AG08395 (cell line): ENCODE measurements around the gene EIF1.
A peak's percentile ranks its signal among the peaks of the same experiment; 100 is the strongest.

Experiments
- DNase-seq: peaks from one replicate; pipeline ENCODE4 v3.0.0; 2012; ENCODE audit warnings: mixed read lengths, low spot score

EIF1 gene

GRCh38 chr17:41702712-41703111, 14.0 kb downstream of the EIF1 start:
- no peak for DNase-seq

- peak; percentile 71 for DNase-seq
Measured at GRCh38 chr17:41705271-41705991, 16.7 kb downstream of the EIF1 start.

- no peak for DNase-seq
Measured at GRCh38 chr17:41707803-41708669, 19.4 kb downstream of the EIF1 start.

GRCh38 chr17:41710472-41711090, 21.9 kb downstream of the EIF1 start:
- peak; percentile 80 for DNase-seq

- DNase-seq = no peak
Measured at GRCh38 chr17:41711669-41712400, 23.1 kb downstream of the EIF1 start, which contains the start of gene GAST. GAST (plus strand) TSS chr17:41712331; CDS start chr17:41715437, 3,106 bp downstream.

GRCh38 chr17:41717408-41718286, 29.0 kb downstream of the EIF1 start:
- peak; percentile 66 for DNase-seq

- DNase-seq = no peak
Measured at GRCh38 chr17:41718287-41718645, 29.6 kb downstream of the EIF1 start.

- DNase-seq = no peak
Measured at GRCh38 chr17:41722231-41722630, 33.5 kb downstream of the EIF1 start.

- DNase-seq = no peak
Measured at GRCh38 chr17:41723801-41724475, 35.3 kb downstream of the EIF1 start.

- DNase-seq = no peak
Measured at GRCh38 chr17:41724476-41725050, 35.9 kb downstream of the EIF1 start.

- no peak for DNase-seq
Measured at GRCh38 chr17:41725134-41725533, 36.4 kb downstream of the EIF1 start.

GRCh38 chr17:41728056-41728455, 39.4 kb downstream of the EIF1 start:
- no peak for DNase-seq

- no peak for DNase-seq
Measured at GRCh38 chr17:41730479-41730878, 41.8 kb downstream of the EIF1 start.

GRCh38 chr17:41731836-41732235, 43.2 kb downstream of the EIF1 start:
- DNase-seq = no peak

- DNase-seq = no peak
Measured at GRCh38 chr17:41733348-41734138, 44.9 kb downstream of the EIF1 start.

GRCh38 chr17:41734139-41734948, 45.7 kb downstream of the EIF1 start, which contains the start of gene HAP1:
HAP1 (minus strand) TSS chr17:41734643; CDS start chr17:41734634, 9 bp downstream.
- DNase-seq = peak; percentile 35

- DNase-seq = no peak
Measured at GRCh38 chr17:41734949-41735313, 46.2 kb downstream of the EIF1 start.

- no peak for DNase-seq
Measured at GRCh38 chr17:41735744-41736143, 47.1 kb downstream of the EIF1 start.
